K562 (cell line): ENCODE measurements around the gene CD84. TPM values are rescaled to one million over a fixed set of nuclear protein-coding genes. Genes with fewer than 3 reads are reported as not detected.
A peak's percentile ranks its signal among the peaks of the same experiment; 100 is the strongest.

Experiments
- DDX20 ChIP-seq: fragments of 450-650 bp; IDR thresholded peaks from 2 replicates; pipeline ENCODE4 v1.6.1; 2016; ENCODE audit warnings: missing genetic modification characterization, low read depth, mild to moderate bottlenecking, missing compliant biosample characterization, moderate library complexity
- DMBX1 ChIP-seq: fragments of 250-450 bp; sonication (Bioruptor Pico); IDR thresholded peaks from 2 replicates; pipeline ENCODE4 v1.8.0; 2022; ENCODE audit warnings: inconsistent platforms, mild to moderate bottlenecking, moderate library complexity, borderline replicate concordance
- FOSL1 ChIP-seq: fragments of 200-800 bp; sonication (Bioruptor generic); conservative IDR thresholded peaks from 2 replicates; pipeline ENCODE4 v1.6.1; 2016; ENCODE audit warnings: missing genetic modification characterization, missing compliant biosample characterization
- HNRNPUL1 ChIP-seq: fragments of 200-400 bp; formaldehyde crosslinking; IDR thresholded peaks from 2 replicates; pipeline ENCODE4 v1.6.1; 2017; ENCODE audit warnings: low read length
- KDM1A ChIP-seq, 2 experiments: fragments of 450-650 bp; IDR thresholded peaks; 2 replicates each; pipeline ENCODE4 v1.6.1; 2016; ENCODE audit warnings: mild to moderate bottlenecking in 2 of 2
- MAFK ChIP-seq: IDR thresholded peaks from 2 replicates; pipeline ENCODE4 v1.6.1; 2011; ENCODE audit warnings: low read length, improper control_type of control experiment
- MAZ ChIP-seq, 2 experiments: fragments of 450-650 bp in 1 of 2; sonication (generic) in 1 of 2; formaldehyde crosslinking; IDR thresholded peaks in 1 of 2; conservative IDR thresholded peaks in 1 of 2; 2 replicates each; pipeline versions ENCODE4 v1.4.0 to v1.5.0; 2020; ENCODE audit warnings: mild to moderate bottlenecking in 1 of 2, missing genetic modification reagents in 1 of 2
- MEIS2 ChIP-seq: fragments of 450-650 bp; IDR thresholded peaks from 2 replicates; pipeline ENCODE4 v1.6.1; 2014; ENCODE audit warnings: mild to moderate bottlenecking; ENCODE audit not compliant: partially characterized antibody
- RBM34 ChIP-seq: fragments of 200-400 bp; formaldehyde crosslinking; IDR thresholded peaks from 2 replicates; pipeline ENCODE4 v1.6.1; 2018; ENCODE audit warnings: low read length, borderline replicate concordance; ENCODE audit not compliant: insufficient read depth
- SUPT5H ChIP-seq: fragments of 450-650 bp; IDR thresholded peaks from 2 replicates; pipeline ENCODE4 v1.6.1; 2016
- ZNF165 ChIP-seq: fragments of 250-450 bp; sonication (Bioruptor Pico); IDR thresholded peaks from 2 replicates; pipeline ENCODE4 v1.4.0; 2020; ENCODE audit warnings: borderline replicate concordance
- ZNF445 ChIP-seq: fragments of 250-450 bp; sonication (Bioruptor Pico); IDR thresholded peaks from 2 replicates; pipeline ENCODE4 v1.4.0; 2020; ENCODE audit warnings: low read depth, mild to moderate bottlenecking, moderate library complexity
- ZNF507 ChIP-seq: conservative IDR thresholded peaks from 2 replicates; pipeline ENCODE4 v1.6.1; 2017; ENCODE audit warnings: missing genetic modification characterization, missing compliant biosample characterization
- ZNF717 ChIP-seq: fragments of 250-450 bp; sonication (Bioruptor Pico); IDR thresholded peaks from 2 replicates; pipeline ENCODE4 v1.5.0; 2021
- polyA plus RNA-seq, 8 experiments: library from polyadenylated mRNA; depleted of rRNA in 4 of 8; stranded (reverse) in 5 of 8; unstranded in 3 of 8; fragments of >200 nt; fragmentation: Nextera tagmentation in 2 of 8; fragmentation: Illumina TruSeq in 1 of 8; extraction: Ambion mirVana in 2 of 8; extraction: Trizol in 1 of 8; gene quantifications; 2 replicates each; pipeline versions ENCODE4 v1.2.1 to v1.2.3, GENCODE V29; 2011 to 2014; ENCODE audit warnings: inconsistent platforms in 1 of 8, missing spikeins in 1 of 8
- total RNA-seq, 7 experiments: library from RNA; depleted of rRNA in 6 of 7; stranded (reverse); fragments of >200 nt in 6 of 7; fragmentation: Illumina TruSeq in 2 of 7; extraction: Trizol in 2 of 7; gene quantifications; 2 replicates each; pipeline versions ENCODE4 v1.2.1 to v1.2.3, GENCODE V29; 2011 to 2021; ENCODE audit warnings: low replicate concordance in 1 of 7
- TF ChIP-seq, protein P1 (sequence below), 2 experiments: IDR thresholded peaks in 1 of 2; conservative IDR thresholded peaks in 1 of 2; 2 replicates each; pipeline ENCODE4 v1.6.1; 2016; ENCODE audit warnings: low read depth in 2 of 2, mild to moderate bottlenecking in 1 of 2, missing compliant biosample characterization in 1 of 2, missing genetic modification characterization in 1 of 2, moderate library complexity in 1 of 2
- TF ChIP-seq, protein P2 (sequence below), 2 experiments: fragments of 450-650 bp in 1 of 2; sonication (generic) in 1 of 2; formaldehyde crosslinking in 1 of 2; IDR thresholded peaks in 1 of 2; conservative IDR thresholded peaks in 1 of 2; 2 replicates each; pipeline versions ENCODE4 v1.6.1 to v1.8.1; 2016 to 2023; ENCODE audit warnings: mild to moderate bottlenecking in 2 of 2, moderate library complexity in 2 of 2, inconsistent platforms in 1 of 2, missing genetic modification reagents in 1 of 2
- TF ChIP-seq, protein P3 (sequence below): fragments of 450-650 bp; formaldehyde crosslinking; conservative IDR thresholded peaks from 2 replicates; pipeline ENCODE4 v1.4.0; 2022; ENCODE audit warnings: mild to moderate bottlenecking, missing genetic modification characterization

The CD84 gene
- total and polyA plus RNA-seq, 9 of the 15 experiments (the other 6 are each of a cell fraction or from before 2014, with no cell fraction given), result 0.82 to 6.8 (median 2.0) TPM

DNA sequence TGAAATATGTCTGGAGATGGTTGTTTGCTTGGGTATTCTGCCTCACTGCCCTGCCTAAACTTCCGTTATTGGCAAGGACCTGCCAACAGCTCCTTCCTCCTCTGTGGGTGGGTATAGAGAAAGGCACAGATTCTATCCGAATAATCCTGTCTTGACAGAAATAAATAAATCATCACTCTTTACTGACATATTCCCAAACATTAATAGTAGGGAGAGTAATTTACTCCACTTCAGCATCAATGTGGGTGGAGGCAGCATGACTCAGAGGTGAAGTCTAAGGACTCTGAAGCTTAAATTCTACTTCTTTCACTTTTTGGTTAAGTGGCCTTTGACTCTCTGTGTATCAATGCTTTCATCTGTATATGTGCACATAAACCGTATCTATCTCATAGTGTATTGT lies 2.9 kb downstream of the CD84 start (continued):
- TF ChIP-seq, protein P1, sequence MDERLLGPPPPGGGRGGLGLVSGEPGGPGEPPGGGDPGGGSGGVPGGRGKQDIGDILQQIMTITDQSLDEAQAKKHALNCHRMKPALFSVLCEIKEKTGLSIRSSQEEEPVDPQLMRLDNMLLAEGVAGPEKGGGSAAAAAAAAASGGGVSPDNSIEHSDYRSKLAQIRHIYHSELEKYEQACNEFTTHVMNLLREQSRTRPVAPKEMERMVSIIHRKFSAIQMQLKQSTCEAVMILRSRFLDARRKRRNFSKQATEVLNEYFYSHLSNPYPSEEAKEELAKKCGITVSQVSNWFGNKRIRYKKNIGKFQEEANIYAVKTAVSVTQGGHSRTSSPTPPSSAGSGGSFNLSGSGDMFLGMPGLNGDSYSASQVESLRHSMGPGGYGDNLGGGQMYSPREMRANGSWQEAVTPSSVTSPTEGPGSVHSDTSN (CRISPR knock-in tag; IDR thresholded peaks at IDR 0.05; ENCODE audit: low read depth), result no peak
- TF ChIP-seq, protein P1 (tag; conservative IDR thresholded peaks at IDR 0.05; ENCODE audit: low read depth), result 0 out of 2 replicates have a peak, but pooled peaks have one; percentile 26
- TF ChIP-seq HNRNPUL1 (no peak), SUPT5H (no peak), RBM34 (no peak), MAZ (CRISPR knock-in tag; conservative IDR thresholded peaks at IDR 0.05 in 1 of 2, IDR thresholded peaks at IDR 0.05 in 1 of 2) (no peak), ZNF507 (tag) (no peak), DDX20 (tag) (no peak), KDM1A (IDR thresholded peaks at IDR 0.05) (0 out of 4 replicates have a peak, but pooled peaks of 1 of the 2 experiments have one; percentile 8), MEIS2 (peak; percentile 48), MAFK (no peak), ZNF445 (no peak), ZNF165 (CRISPR knock-in tag) (no peak), ZNF717 (CRISPR knock-in tag) (no peak), DMBX1 (CRISPR knock-in tag) (no peak), FOSL1 (tag) (peak; percentile 63)
- TF ChIP-seq, protein P2, sequence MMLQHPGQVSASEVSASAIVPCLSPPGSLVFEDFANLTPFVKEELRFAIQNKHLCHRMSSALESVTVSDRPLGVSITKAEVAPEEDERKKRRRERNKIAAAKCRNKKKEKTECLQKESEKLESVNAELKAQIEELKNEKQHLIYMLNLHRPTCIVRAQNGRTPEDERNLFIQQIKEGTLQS (IDR thresholded peaks at IDR 0.05), result peak; percentile 34; the same call in 1 of the 2 replicates
- TF ChIP-seq, protein P2 (CRISPR knock-in tag; conservative IDR thresholded peaks at IDR 0.05), result no peak
- TF ChIP-seq, protein P3, sequence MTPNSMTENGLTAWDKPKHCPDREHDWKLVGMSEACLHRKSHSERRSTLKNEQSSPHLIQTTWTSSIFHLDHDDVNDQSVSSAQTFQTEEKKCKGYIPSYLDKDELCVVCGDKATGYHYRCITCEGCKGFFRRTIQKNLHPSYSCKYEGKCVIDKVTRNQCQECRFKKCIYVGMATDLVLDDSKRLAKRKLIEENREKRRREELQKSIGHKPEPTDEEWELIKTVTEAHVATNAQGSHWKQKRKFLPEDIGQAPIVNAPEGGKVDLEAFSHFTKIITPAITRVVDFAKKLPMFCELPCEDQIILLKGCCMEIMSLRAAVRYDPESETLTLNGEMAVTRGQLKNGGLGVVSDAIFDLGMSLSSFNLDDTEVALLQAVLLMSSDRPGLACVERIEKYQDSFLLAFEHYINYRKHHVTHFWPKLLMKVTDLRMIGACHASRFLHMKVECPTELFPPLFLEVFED, result no peak
